Breast epithelium (tissue), 4 donors: ENCODE data around the gene TRIM7. TPM values are rescaled to one million over a fixed set of nuclear protein-coding genes. Genes with fewer than 3 reads are reported as not detected.
A peak's percentile ranks its signal among the peaks of the same experiment; 100 is the strongest.
"Not testable (repeated sequence)": the region's sequence is repeated elsewhere in the genome, so short reads cannot be mapped to it uniquely, and the experiment has no call there.

Experiments
- DNase-seq, 2 donors: peaks; one replicate each; pipeline ENCODE4 v3.0.0-alpha.2; 2019; ENCODE audit warnings: low spot score in 2 of 2
- H3K27ac ChIP-seq, 2 donors: fragments of 200-600 bp; sonication (generic) in 1 of 2; one replicate each; pipeline ENCODE4 v1.5.1; 2016 to 2019; ENCODE audit warnings: mild to moderate bottlenecking in 1 of 2
- H3K27me3 ChIP-seq, 2 donors: fragments of 200-600 bp; sonication (generic) in 1 of 2; one replicate each; pipeline versions ENCODE4 v1.5.1 to v1.6.0; 2017 to 2019; ENCODE audit warnings: control low read depth in 1 of 2, mild to moderate bottlenecking in 1 of 2
- H3K36me3 ChIP-seq: fragments of 200-600 bp; one replicate; pipeline ENCODE4 v1.5.1; 2019
- H3K4me1 ChIP-seq, 2 donors: fragments of 200-600 bp; sonication (generic); one replicate each; pipeline ENCODE4 v1.5.1; 2016 to 2019; ENCODE audit warnings: control low read depth in 1 of 2
- H3K4me3 ChIP-seq, 3 donors: fragments of 200-600 bp; sonication (generic); 1 replicate in 2 of 3; 2 replicates in 1 of 3; pipeline ENCODE4 v1.5.1; 2016 to 2019; ENCODE audit warnings: mild to moderate bottlenecking in 3 of 3, moderate library complexity in 2 of 3
- H3K9me3 ChIP-seq, 2 donors: fragments of 200-600 bp; sonication (generic) in 1 of 2; one replicate each; pipeline ENCODE4 v1.5.1; 2016 to 2019; ENCODE audit warnings: control low read depth in 1 of 2
- CTCF ChIP-seq, 3 donors: fragments of 450-650 bp; IDR thresholded peaks; one replicate each; pipeline ENCODE4 v1.5.1; 2016 to 2017; ENCODE audit warnings: antibody characterized with exemption in 3 of 3, mild to moderate bottlenecking in 3 of 3, moderate library complexity in 3 of 3
- POLR2A ChIP-seq: fragments of 450-650 bp; IDR thresholded peaks from one replicate; pipeline ENCODE4 v1.6.1; 2016; ENCODE audit warnings: antibody characterized with exemption, mild to moderate bottlenecking, moderate library complexity
- POLR2AphosphoS5 ChIP-seq, 3 donors: sonication (generic); formaldehyde crosslinking; IDR thresholded peaks; one replicate each; pipeline ENCODE4 v1.6.1; 2017; ENCODE audit warnings: antibody characterized with exemption in 3 of 3
- intact Hi-C: fragments of 100-400 bp; cut with DNase I; formaldehyde crosslinking; loops from one replicate; pipeline ENCODE4 v1.15.1; 2023; ENCODE audit warnings: low total_unique reads
- total RNA-seq, 3 donors: library from RNA; depleted of rRNA; stranded (reverse); fragments of >200 nt; gene quantifications; one replicate each; pipeline ENCODE4 v1.1.0, GENCODE V29; 2016

The TRIM7 gene
- total RNA-seq, 3 donors from 2014 or later = 0.29 to 5.4 (median 5.2) TPM

GRCh38 chr5:181184845-181185216 is 20.2 kb downstream of the TRIM7 start:
- Histone ChIP-seq H3K4me3 (peak overlapping the region in 2 of 3 donors; percentile 54 to 79), H3K36me3 (no peaks in the 10 kb centered on the region), H3K27ac (peak overlapping the region in 1 of 2 donors; percentile 50), H3K4me1 (no peaks in the 10 kb centered on the region), H3K27me3 (no peaks in the 10 kb centered on the region), H3K9me3 (no peaks in the 10 kb centered on the region)
- intact Hi-C loops = no loop called here
- no peak for DNase-seq
- no peak for TF ChIP-seq POLR2A
- TF ChIP-seq CTCF (IDR thresholded peaks at IDR 0.05) = no peak
- no peak for TF ChIP-seq POLR2AphosphoS5 (IDR thresholded peaks at IDR 0.05)

GRCh38 chr5:181182651-181183050 is 22.3 kb downstream of the TRIM7 start:
- TF ChIP-seq POLR2AphosphoS5 (IDR thresholded peaks at IDR 0.05) = no peak
- no peak for TF ChIP-seq CTCF (IDR thresholded peaks at IDR 0.05)
- TF ChIP-seq POLR2A = no peak
- no peaks in the 10 kb centered on the region for H3K36me3 ChIP-seq
- H3K27ac ChIP-seq = no peak overlapping the region
- intact Hi-C loops = no loop called here
- no peak overlapping the region for H3K4me3 ChIP-seq
- H3K27me3 ChIP-seq = no peaks in the 10 kb centered on the region
- DNase-seq = no peak
- H3K4me1 ChIP-seq = no peaks in the 10 kb centered on the region
- no peaks in the 10 kb centered on the region for H3K9me3 ChIP-seq

GRCh38 chr5:181181650-181182565 is 23.1 kb downstream of the TRIM7 start:
- TF ChIP-seq POLR2A (no peak), CTCF (IDR thresholded peaks at IDR 0.05) (peak; percentile 23 to 74 (median 57)), POLR2AphosphoS5 (IDR thresholded peaks at IDR 0.05) (no peak)
- H3K27me3 ChIP-seq = no peaks in the 10 kb centered on the region
- H3K4me3 ChIP-seq = no peak overlapping the region
- H3K27ac ChIP-seq = no peak overlapping the region
- intact Hi-C loops = no loop called here
- H3K36me3 ChIP-seq = no peaks in the 10 kb centered on the region
- H3K4me1 ChIP-seq = no peaks in the 10 kb centered on the region
- peak in 1 of 2 donors; percentile 45 for DNase-seq
- no peaks in the 10 kb centered on the region for H3K9me3 ChIP-seq

GRCh38 chr5:181177559-181177958 is 27.4 kb downstream of the TRIM7 start:
- H3K4me1 ChIP-seq, DNase-seq, H3K27ac ChIP-seq, intact Hi-C loops, H3K9me3 ChIP-seq, H3K4me3 ChIP-seq, H3K36me3 ChIP-seq: not testable (repeated sequence)
- H3K27me3 ChIP-seq = peaks cover 0 to 27% of the 10 kb centered on the region in 2 donors

GRCh38 chr5:181176254-181176952 is 28.6 kb downstream of the TRIM7 start:
- no peaks in the 10 kb centered on the region for H3K4me1 ChIP-seq
- H3K27me3 ChIP-seq = peaks cover 0 to 37% of the 10 kb centered on the region in 2 donors
- H3K36me3 ChIP-seq = no peaks in the 10 kb centered on the region
- H3K27ac ChIP-seq = no peak overlapping the region
- no peaks in the 10 kb centered on the region for H3K9me3 ChIP-seq
- no peak for DNase-seq
- H3K4me3 ChIP-seq = no peak overlapping the region
- no peak for TF ChIP-seq CTCF (IDR thresholded peaks at IDR 0.05)
- TF ChIP-seq POLR2A = no peak
- no peak for TF ChIP-seq POLR2AphosphoS5 (IDR thresholded peaks at IDR 0.05)
- intact Hi-C loops = no loop called here
